GM12873 (cell line): ENCODE results near the gene GPSM1.

Experiments
- CTCF ChIP-seq: IDR thresholded peaks from 2 replicates; pipeline ENCODE4 v1.5.1; 2012; ENCODE audit warnings: low read depth, mild to moderate bottlenecking, moderate library complexity, low read length, control low read depth; ENCODE audit not compliant: insufficient read depth; ENCODE audit errors: missing control alignments

GPSM1 gene

GRCh38 chr9:136403915-136404800, 76.8 kb downstream of the GPSM1 start:
- TF ChIP-seq CTCF = no peak

- no peak for TF ChIP-seq CTCF
Measured at GRCh38 chr9:136404801-136405136, 77.4 kb downstream of the GPSM1 start.

GRCh38 chr9:136405481-136405880, 78.1 kb downstream of the GPSM1 start:
- TF ChIP-seq CTCF = no peak

GRCh38 chr9:136407911-136408310, 80.6 kb downstream of the GPSM1 start:
- TF ChIP-seq CTCF = no peak
